Upper lobe of left lung (tissue), 4 donors: Measurements from ENCODE around the gene PUSL1.

Source experiments
- EP300 ChIP-seq, 4 donors: sonication (generic); formaldehyde crosslinking; IDR thresholded peaks; one replicate each; pipeline ENCODE4 v1.5.1; 2017; ENCODE audit warnings: antibody characterized with exemption in 4 of 4, control low read depth in 2 of 4
- POLR2A ChIP-seq, 4 donors: fragments of 450-650 bp; IDR thresholded peaks; one replicate each; pipeline ENCODE4 v1.5.1; 2016 to 2017; ENCODE audit warnings: antibody characterized with exemption in 4 of 4, mild to moderate bottlenecking in 2 of 4
- POLR2AphosphoS5 ChIP-seq, 2 donors: sonication (generic); formaldehyde crosslinking; IDR thresholded peaks; one replicate each; pipeline ENCODE4 v1.5.1; 2017; ENCODE audit warnings: antibody characterized with exemption in 2 of 2
- TF ChIP-seq, protein P1 (sequence below), 6 experiments: fragments of 450-650 bp in 4 of 6; fragments of 200-600 bp in 2 of 6; sonication (generic) in 2 of 6; IDR thresholded peaks; one replicate each; pipeline ENCODE4 v1.5.1; 2016 to 2019; ENCODE audit warnings: antibody characterized with exemption in 6 of 6

GRCh38 chr1:1317420-1317819 is 9.0 kb downstream of the PUSL1 start:
- no peak for TF ChIP-seq POLR2AphosphoS5 (IDR thresholded peaks at IDR 0.05)
- TF ChIP-seq, protein P1, sequence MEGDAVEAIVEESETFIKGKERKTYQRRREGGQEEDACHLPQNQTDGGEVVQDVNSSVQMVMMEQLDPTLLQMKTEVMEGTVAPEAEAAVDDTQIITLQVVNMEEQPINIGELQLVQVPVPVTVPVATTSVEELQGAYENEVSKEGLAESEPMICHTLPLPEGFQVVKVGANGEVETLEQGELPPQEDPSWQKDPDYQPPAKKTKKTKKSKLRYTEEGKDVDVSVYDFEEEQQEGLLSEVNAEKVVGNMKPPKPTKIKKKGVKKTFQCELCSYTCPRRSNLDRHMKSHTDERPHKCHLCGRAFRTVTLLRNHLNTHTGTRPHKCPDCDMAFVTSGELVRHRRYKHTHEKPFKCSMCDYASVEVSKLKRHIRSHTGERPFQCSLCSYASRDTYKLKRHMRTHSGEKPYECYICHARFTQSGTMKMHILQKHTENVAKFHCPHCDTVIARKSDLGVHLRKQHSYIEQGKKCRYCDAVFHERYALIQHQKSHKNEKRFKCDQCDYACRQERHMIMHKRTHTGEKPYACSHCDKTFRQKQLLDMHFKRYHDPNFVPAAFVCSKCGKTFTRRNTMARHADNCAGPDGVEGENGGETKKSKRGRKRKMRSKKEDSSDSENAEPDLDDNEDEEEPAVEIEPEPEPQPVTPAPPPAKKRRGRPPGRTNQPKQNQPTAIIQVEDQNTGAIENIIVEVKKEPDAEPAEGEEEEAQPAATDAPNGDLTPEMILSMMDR (IDR thresholded peaks at IDR 0.05): no peak
- no peak for TF ChIP-seq POLR2A (IDR thresholded peaks at IDR 0.05)
- no peak for TF ChIP-seq EP300 (IDR thresholded peaks at IDR 0.05)
